ENCODE results near the gene CLK1. TPM values are rescaled to one million over a fixed set of nuclear protein-coding genes. Genes with fewer than 3 reads are reported as not detected.

Gene CLK1
- total and polyA plus RNA-seq, 2 of the 13 experiments (the other 11 are each of a cell fraction or from before 2014, with no cell fraction given), result 66.6 to 101 TPM

DNA sequence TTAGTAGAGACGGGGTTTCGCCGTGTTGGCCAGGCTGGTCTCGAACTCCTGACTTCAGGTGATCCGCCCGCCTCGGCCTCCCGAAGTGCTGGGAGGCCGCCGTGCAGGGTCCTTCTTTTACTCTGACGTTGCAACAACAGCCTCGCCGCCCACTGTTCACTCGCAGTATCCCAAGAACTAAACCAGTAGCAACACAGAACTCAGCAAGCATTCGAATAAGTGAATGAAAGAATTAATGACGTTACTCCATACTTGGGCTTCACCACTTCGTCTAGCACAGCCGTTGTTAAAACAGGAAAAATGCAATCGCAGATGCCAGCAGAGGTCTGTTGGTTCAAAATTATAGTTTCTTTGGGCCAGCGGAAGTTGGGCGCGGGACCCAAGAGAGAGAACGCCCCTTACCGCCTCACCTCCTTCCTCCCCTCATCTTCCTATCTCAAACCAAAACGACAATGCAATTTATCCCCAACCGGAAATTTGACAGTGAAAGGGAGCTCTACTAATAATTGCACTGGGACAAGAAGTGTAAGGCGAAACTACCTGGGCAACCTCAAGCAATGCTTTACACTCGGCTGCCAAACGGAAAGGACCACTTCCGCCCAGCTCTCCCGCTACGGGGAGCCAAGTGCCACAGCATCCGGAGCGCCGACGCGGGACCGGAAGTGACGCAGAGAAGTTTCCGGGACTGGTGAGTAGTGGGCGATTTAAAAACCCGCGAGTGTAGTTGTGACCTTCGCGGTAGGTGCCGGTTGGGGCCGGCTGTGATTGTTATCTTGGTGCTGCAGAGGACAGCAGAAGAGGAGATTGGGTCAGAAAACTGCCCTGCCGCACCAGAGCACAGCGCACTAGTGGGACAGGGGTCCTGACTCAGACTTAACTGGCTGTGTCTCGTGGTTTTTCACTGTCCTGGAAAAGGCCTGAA lies 24.5 kb upstream of the CLK1 start, which contains the start of the genes NIF3L1 and PPIL3 (continued):
- TF ChIP-seq, protein P1, sequence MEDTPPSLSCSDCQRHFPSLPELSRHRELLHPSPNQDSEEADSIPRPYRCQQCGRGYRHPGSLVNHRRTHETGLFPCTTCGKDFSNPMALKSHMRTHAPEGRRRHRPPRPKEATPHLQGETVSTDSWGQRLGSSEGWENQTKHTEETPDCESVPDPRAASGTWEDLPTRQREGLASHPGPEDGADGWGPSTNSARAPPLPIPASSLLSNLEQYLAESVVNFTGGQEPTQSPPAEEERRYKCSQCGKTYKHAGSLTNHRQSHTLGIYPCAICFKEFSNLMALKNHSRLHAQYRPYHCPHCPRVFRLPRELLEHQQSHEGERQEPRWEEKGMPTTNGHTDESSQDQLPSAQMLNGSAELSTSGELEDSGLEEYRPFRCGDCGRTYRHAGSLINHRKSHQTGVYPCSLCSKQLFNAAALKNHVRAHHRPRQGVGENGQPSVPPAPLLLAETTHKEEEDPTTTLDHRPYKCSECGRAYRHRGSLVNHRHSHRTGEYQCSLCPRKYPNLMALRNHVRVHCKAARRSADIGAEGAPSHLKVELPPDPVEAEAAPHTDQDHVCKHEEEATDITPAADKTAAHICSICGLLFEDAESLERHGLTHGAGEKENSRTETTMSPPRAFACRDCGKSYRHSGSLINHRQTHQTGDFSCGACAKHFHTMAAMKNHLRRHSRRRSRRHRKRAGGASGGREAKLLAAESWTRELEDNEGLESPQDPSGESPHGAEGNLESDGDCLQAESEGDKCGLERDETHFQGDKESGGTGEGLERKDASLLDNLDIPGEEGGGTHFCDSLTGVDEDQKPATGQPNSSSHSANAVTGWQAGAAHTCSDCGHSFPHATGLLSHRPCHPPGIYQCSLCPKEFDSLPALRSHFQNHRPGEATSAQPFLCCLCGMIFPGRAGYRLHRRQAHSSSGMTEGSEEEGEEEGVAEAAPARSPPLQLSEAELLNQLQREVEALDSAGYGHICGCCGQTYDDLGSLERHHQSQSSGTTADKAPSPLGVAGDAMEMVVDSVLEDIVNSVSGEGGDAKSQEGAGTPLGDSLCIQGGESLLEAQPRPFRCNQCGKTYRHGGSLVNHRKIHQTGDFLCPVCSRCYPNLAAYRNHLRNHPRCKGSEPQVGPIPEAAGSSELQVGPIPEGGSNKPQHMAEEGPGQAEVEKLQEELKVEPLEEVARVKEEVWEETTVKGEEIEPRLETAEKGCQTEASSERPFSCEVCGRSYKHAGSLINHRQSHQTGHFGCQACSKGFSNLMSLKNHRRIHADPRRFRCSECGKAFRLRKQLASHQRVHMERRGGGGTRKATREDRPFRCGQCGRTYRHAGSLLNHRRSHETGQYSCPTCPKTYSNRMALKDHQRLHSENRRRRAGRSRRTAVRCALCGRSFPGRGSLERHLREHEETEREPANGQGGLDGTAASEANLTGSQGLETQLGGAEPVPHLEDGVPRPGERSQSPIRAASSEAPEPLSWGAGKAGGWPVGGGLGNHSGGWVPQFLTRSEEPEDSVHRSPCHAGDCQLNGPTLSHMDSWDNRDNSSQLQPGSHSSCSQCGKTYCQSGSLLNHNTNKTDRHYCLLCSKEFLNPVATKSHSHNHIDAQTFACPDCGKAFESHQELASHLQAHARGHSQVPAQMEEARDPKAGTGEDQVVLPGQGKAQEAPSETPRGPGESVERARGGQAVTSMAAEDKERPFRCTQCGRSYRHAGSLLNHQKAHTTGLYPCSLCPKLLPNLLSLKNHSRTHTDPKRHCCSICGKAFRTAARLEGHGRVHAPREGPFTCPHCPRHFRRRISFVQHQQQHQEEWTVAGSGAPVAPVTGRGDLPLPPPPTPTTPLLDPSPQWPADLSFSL (CRISPR knock-in tag; IDR thresholded peaks at IDR 0.05), result no peak
- no peak for TF ChIP-seq ZNF674 (CRISPR knock-in tag; IDR thresholded peaks at IDR 0.05; ENCODE audit: low read depth)
- peak; percentile 94 for TF ChIP-seq ZNF205 (CRISPR knock-in tag; IDR thresholded peaks at IDR 0.05)
- peak; percentile 78; the same call in 1 of the 2 replicates for TF ChIP-seq ZFP37 (CRISPR knock-in tag; IDR thresholded peaks at IDR 0.05; ENCODE audit: borderline replicate concordance)
- peak; percentile 91 for TF ChIP-seq ZNF24 (IDR thresholded peaks at IDR 0.05)
- TF ChIP-seq RAD21 (CRISPR knock-in tag; IDR thresholded peaks at IDR 0.05), result 0 out of 2 replicates have a peak, but pooled peaks have one; percentile 17
- TF ChIP-seq, protein P2, sequence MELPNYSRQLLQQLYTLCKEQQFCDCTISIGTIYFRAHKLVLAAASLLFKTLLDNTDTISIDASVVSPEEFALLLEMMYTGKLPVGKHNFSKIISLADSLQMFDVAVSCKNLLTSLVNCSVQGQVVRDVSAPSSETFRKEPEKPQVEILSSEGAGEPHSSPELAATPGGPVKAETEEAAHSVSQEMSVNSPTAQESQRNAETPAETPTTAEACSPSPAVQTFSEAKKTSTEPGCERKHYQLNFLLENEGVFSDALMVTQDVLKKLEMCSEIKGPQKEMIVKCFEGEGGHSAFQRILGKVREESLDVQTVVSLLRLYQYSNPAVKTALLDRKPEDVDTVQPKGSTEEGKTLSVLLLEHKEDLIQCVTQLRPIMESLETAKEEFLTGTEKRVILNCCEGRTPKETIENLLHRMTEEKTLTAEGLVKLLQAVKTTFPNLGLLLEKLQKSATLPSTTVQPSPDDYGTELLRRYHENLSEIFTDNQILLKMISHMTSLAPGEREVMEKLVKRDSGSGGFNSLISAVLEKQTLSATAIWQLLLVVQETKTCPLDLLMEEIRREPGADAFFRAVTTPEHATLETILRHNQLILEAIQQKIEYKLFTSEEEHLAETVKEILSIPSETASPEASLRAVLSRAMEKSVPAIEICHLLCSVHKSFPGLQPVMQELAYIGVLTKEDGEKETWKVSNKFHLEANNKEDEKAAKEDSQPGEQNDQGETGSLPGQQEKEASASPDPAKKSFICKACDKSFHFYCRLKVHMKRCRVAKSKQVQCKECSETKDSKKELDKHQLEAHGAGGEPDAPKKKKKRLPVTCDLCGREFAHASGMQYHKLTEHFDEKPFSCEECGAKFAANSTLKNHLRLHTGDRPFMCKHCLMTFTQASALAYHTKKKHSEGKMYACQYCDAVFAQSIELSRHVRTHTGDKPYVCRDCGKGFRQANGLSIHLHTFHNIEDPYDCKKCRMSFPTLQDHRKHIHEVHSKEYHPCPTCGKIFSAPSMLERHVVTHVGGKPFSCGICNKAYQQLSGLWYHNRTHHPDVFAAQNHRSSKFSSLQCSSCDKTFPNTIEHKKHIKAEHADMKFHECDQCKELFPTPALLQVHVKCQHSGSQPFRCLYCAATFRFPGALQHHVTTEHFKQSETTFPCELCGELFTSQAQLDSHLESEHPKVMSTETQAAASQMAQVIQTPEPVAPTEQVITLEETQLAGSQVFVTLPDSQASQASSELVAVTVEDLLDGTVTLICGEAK (IDR thresholded peaks at IDR 0.05), result peak; percentile 98
- TF ChIP-seq, protein P2 (CRISPR knock-in tag; IDR thresholded peaks at IDR 0.05), result no peak
- peak; percentile 86; the same call in 1 of the 2 replicates for TF ChIP-seq ZNF264 (CRISPR knock-in tag; IDR thresholded peaks at IDR 0.05)
- peak; percentile 72 for TF ChIP-seq FOXJ3 (CRISPR knock-in tag; IDR thresholded peaks at IDR 0.05; ENCODE audit: borderline replicate concordance)
- TF ChIP-seq, protein P3, sequence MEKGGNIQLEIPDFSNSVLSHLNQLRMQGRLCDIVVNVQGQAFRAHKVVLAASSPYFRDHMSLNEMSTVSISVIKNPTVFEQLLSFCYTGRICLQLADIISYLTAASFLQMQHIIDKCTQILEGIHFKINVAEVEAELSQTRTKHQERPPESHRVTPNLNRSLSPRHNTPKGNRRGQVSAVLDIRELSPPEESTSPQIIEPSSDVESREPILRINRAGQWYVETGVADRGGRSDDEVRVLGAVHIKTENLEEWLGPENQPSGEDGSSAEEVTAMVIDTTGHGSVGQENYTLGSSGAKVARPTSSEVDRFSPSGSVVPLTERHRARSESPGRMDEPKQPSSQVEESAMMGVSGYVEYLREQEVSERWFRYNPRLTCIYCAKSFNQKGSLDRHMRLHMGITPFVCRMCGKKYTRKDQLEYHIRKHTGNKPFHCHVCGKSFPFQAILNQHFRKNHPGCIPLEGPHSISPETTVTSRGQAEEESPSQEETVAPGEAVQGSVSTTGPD (CRISPR knock-in tag; IDR thresholded peaks at IDR 0.05), result no peak
